GM21423 (cell line): ENCODE measurements around the gene RNF151.
"Not testable (repeated sequence)": the region's sequence is repeated elsewhere in the genome, so short reads cannot be mapped to it uniquely, and the experiment has no call there.

Experiments used
- ATAC-seq: cut with Tn5 transposase; IDR thresholded peaks from one replicate; pipeline ENCODE4 v1.9.1; 2021; ENCODE audit warnings: mild to moderate bottlenecking, moderate library complexity; ENCODE audit not compliant: unreplicated experiment

RNF151 gene

DNA sequence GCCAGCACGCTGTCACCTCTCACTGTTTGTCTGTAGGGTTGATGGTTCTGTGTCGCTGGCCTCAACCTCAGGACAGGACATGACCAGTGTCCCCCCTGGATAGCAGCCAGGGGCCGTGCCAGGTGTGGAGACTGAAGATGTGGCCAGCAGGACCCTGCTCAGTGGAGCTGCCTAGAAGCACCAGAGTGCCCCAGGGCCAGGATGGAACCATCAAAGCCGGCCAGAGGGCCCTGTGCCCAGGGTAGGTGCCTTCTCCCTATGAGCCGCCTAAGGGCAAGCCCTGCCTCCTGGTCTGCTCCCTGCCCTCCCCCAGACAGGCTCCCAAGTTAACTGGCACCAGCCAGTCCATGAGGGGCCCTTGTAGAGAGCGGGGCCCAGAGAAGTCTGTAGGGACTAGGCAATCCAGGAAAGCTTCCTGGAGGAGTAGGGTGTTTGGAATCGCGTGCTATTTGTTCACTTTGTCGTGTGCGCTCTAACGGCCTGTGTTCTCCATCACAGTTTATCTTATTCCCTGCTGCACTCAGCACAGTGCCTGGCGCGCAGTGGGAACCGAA lies 7.9 kb upstream of the RNF151 start:
- ATAC-seq = no peak

- peak; percentile 82 for ATAC-seq
Observed at GRCh38 chr16:1959269-1960039, 7.2 kb upstream of the RNF151 start, which contains the start of gene NDUFB10. TSS of gene NDUFB10 (plus strand) at chr16:1959538. CDS start at chr16:1959625, 87 bp downstream.

DNA sequence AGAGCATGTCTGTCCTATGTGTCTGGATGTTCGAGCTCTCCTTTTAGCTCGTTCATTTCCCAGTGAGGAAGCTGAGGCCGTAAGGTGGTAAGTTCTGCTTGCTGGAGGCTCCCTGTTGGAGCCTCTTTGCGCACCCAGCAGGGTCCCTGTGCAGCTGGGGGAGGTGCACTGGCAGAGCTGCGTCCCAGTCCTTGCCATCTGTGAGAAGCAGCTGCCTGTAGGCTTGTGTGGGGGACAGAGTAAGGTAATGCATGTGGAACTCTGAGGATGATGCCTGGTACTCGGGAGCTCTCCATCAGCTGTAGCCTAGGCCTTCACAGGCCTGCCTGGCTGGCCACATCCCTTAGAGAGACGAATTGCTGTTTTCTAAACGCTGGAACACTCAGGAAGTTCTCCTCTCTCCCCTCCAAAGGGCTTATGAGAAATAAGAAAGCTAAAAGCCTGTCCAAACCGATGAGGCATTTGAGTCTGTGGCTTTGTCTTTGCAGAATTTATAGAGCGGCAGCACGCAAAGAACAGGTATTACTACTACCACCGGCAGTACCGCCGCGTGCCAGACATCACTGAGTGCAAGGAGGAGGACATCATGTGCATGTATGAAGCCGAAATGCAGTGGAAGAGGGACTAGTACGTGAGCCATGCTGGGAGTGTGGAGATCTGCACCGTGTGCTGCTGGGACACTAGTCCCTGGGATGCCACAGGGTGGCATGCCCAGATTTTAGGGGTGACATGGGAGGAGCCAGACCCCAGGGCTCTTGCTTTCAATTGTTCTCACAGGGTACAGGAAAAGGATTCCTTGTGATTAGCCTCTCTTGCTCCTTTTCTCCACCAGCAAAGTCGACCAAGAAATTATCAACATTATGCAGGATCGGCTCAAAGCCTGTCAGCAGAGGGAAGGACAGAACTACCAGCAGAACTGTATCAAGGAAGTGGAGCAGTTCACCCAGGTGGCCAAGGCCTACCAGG lies 5.7 kb upstream of the RNF151 start:
- ATAC-seq = no peak

DNA sequence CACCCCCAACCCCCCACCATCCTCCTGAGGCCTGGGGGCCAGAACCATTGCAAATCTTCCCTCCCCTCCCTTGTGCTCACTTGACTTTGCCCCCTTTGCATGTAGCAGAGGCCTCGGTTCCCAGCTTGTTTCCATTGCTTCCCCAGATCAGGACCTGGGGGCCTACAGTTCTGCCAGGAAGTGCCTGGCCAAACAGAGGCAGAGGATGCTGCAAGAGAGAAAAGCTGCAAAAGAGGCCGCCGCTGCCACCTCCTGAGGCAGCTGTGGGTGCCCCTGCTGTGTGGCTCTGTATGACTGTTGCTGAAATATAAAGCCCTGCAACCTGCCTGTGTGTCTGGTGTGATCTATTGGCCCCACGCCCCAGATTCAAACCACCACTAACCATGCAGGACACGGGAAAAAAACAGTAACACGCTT lies 5.0 kb upstream of the RNF151 start:
- ATAC-seq = no peak

DNA sequence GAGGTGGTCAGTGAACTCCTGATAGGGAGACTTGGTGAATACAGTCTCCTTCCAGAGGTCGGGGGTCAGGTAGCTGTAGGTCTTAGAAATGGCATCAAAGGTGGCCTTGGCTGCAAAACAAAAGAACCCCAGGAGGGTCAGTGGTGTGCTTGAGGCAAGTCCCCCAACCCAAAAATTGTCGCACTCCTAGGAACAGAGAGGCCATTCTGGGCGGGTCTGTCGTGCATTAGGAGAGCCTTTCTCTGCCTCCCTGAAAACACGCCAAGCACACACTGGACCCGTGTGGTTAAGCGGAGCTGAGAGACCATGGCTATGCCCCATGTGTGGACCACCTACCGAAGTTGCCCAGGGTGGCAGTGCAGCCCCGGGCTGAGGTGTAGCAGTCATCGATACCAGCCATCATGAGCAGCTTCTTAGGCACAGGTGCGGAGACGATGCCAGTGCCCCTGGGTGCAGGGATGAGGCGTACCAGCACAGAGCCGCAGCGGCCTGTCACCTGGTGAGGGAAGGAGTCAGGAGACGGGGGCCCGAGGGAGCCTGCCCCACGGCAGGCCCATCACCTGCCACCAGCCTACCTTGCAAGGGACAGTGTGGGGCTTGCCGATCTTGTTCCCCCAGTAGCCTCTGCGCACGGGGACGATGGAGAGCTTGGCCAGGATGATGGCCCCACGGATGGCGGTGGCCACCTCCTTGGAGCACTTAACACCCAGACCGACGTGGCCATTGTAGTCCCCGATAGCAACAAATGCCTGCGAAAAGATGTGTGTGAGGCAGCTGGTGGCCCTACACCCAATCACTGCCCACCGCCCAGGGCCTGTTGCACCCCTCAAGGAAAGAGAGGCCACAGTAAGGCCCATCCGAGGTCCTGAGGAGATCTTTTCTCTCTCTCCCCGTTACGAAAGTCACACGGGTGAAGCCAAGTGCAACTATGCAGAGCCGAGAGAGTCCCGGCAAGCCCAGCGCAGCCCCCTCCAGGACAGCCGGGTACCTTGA lies 4.2 kb upstream of the RNF151 start:
- ATAC-seq = not testable (repeated sequence)

DNA sequence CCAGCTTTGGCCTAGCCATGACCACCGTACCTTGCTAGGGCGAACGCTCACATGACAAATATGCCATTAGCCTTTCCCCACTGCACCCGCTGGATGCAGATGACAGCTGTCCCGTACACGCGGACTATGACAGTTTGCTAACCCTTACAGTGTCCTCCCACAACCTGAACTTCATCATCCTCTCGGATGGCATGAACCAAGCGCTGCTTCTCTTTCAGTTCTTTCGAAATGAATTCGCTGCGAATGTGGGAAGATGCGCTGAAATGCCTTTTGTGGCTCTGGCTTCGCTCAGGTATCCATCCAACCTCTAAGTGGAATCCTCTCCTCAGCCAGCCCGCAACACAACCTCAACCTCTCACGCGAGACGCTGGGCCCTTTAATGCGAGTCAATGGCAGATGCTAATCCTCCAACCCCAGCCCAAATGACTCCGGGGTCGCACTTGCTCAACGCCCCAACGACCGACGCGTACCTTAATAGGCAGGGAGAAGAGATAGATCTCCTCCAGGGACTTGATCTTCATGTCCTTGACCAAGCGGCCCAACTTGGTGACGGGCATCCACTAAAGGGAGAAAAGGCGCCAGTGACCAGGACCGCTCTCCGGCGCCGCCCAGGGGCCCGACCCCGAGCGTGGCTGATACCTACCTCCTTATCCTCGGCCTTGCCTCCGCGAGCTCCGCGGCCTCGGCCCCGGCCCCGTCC lies 2.7 kb upstream of the RNF151 start:
- ATAC-seq = peak; percentile 4

GRCh38 chr16:1964506-1965395 lies 1.9 kb upstream of the RNF151 start, which contains the start of gene RPS2:
TSS of gene RPS2 (minus strand) at chr16:1964826. CDS start at chr16:1964625, 201 bp downstream.
- peak; percentile 85 for ATAC-seq

DNA sequence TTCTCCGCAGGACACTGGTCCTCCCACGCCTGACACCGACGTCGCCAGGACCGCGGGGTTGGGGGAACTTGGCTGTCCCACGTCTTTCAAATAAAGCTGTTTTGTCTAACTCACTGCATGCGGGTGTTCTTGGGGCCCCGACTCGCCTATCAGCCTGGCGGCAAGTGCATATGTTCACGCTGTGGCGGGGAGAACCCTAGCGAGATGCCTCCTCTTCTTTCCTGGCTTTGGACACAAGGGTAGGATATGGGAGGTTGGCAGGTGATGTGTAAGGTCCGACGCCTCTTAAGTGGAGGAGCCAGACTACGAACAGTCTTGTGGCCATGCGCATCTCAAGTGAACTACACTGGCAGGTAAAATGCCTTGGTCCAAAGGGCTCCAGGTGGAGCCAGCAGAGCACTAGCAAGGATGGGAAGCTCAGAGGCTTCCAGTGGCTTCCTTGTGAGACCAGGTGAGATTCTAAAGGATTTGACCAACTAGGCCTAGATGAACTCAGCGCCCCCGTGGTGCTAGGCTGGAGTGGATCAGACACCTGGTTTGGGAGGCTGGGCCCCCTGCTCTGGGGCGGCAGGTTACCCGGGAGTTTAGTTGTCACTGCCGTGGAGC lies 1.2 kb upstream of the RNF151 start:
- no peak for ATAC-seq

- no peak for ATAC-seq
Observed at GRCh38 chr16:1968146-1968953, 1.7 kb downstream of the RNF151 start.

DNA sequence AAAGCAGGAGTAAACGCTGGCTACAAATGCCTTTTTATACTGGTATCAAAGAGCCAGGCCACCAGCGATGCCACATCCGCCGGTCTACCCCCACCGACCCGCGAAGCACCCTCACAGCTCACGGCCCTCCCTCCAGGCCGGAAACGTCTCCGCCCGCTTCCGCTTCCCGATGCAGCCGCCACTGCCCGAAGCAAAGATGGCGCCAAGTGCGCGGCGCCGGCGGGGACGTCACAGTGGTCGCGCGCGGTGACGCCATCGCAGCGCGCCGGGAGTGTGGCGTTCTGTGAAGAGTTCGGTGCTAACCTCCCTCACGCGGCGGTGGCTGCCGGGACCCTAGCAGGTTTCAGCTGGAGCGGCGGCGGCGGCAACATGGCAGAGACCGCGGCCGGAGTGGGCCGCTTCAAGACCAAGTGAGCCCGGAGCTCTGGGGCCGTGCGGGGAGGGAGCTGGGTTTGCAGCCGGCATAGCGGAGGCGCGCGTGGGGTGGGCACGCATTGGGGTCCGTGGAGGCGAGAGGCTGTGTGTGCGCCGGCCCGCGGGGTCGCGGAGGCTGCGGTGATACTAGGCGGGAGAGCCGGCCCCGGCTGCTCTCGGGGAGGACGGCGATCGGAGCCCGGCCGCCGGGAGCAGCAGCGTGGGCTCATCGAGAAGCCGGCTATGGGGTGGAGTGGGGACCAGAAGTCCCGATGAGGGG lies 5.3 kb downstream of the RNF151 start, which contains the start of gene TBL3:
Gene TBL3 (plus strand): TSS at position 258 of the 694 bp plus-strand sequence. CDS start 112 bp downstream, at position 370.
- peak; percentile 76 for ATAC-seq

- no peak for ATAC-seq
Observed at GRCh38 chr16:1972490-1972877, 5.8 kb downstream of the RNF151 start.

- no peak for ATAC-seq
Observed at GRCh38 chr16:1973461-1974156, 7.0 kb downstream of the RNF151 start.

DNA sequence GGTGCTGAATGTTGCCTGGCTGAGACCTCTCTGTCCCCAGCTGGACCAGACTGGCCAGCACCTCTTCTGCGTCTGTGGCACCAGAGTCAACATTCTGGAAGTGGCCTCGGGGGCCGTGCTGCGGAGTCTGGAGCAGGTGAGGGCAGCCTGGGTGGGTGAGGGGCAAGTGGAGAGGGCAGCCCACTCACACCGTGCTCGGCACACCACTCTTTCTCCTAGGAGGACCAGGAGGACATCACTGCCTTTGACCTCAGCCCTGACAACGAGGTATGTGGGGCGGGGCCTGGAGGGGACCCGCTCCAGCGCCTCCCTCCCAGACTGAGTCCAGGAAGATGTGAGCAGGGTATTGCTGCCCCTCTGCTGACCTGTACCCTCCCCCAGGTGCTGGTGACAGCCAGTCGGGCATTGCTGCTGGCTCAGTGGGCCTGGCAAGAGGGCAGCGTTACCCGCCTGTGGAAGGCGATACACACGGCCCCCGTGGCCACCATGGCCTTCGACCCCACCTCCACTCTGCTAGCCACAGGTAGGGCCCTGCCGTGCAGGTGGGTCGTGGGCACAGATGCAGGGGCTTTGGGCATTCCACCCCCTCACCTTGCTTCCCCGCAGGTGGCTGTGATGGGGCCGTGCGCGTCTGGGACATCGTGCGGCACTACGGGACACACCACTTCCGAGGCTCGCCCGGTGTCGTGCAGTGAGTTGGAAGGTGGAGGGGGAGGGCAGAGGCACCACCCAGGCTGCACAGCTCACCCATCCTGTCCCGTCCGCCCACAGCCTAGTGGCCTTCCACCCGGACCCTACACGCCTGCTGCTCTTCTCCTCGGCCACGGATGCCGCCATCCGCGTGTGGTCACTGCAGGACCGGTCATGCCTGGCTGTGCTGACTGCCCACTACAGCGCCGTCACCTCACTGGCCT lies 7.8 kb downstream of the RNF151 start:
- ATAC-seq = no peak

DNA sequence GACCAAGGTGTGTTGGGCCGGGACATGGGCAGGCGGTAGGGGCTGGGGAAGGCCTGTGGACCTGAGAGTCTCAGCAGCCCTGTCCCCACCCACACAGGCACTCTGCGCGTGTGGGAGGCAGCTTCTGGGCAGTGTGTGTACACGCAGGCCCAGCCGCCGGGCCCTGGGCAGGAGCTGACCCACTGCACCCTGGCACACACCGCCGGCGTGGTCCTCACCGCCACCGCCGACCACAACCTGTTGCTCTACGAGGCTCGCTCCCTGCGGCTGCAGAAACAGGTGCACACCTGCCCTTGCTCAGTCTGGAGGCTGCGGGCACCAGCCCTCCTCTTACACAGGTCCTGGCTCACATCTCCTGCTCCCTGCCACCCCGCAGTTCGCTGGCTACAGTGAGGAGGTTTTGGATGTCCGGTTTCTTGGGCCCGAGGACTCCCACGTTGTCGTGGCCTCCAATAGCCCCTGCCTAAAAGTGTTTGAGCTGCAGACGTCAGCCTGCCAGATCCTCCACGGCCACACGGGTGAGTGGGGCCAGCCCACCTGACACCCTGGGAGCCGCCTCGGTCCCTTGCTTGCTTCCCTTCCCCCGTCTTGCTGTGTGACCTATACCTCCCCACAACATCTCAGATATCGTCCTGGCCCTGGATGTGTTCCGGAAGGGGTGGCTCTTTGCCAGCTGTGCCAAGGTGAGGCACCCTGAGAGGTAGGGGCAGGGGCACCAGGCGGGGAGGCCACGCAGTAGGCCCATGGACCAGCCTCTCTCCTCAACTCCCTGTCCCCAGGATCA lies 9.0 kb downstream of the RNF151 start:
- no peak for ATAC-seq
